Neural cell (in vitro differentiated cells): ENCODE results near the gene FBLN5. TPM values are rescaled to one million over a fixed set of nuclear protein-coding genes. Genes with fewer than 3 reads are reported as not detected.

Experiments used
- H2AFZ ChIP-seq: fragments of 200-600, 300-800 bp; sonication (generic), shearing (Covaris generic); 2 replicates; pipeline ENCODE4 v1.6.0; 2014; ENCODE audit warnings: low read depth, mild to moderate bottlenecking, antibody characterized with exemption, low read length, moderate library complexity
- H3F3A ChIP-seq: fragments of 200-600 bp; shearing (Covaris generic); 2 replicates; pipeline ENCODE4 v1.6.1; 2016; ENCODE audit warnings: mild to moderate bottlenecking, moderate library complexity, mixed read lengths, antibody characterized with exemption, low read length; ENCODE audit not compliant: insufficient read depth, poor library complexity, severe bottlenecking
- H3K27ac ChIP-seq: fragments of 200-600, 300-800 bp; sonication (generic), shearing (Covaris generic); 2 replicates; pipeline ENCODE4 v1.5.1; 2014; ENCODE audit warnings: mild to moderate bottlenecking, low read length, moderate library complexity
- H3K27me3 ChIP-seq: fragments of 300-800, 200-600 bp; sonication (generic), shearing (Covaris generic); 2 replicates; pipeline ENCODE4 v1.6.0; 2014; ENCODE audit warnings: mild to moderate bottlenecking, low read depth, low read length, moderate library complexity; ENCODE audit not compliant: insufficient read depth
- H3K36me3 ChIP-seq: fragments of 300-800, 200-600 bp; sonication (generic), shearing (Covaris generic); 2 replicates; pipeline ENCODE4 v1.5.1; 2014; ENCODE audit warnings: mild to moderate bottlenecking, antibody characterized with exemption, low read length, moderate library complexity; ENCODE audit not compliant: insufficient read depth
- H3K4me2 ChIP-seq: fragments of 300-800, 200-600 bp; sonication (generic), shearing (Covaris generic); 2 replicates; pipeline ENCODE4 v1.6.0; 2014; ENCODE audit warnings: mild to moderate bottlenecking, low read length
- H3K4me3 ChIP-seq: fragments of 300-800, 200-600 bp; sonication (generic), shearing (Covaris generic); 2 replicates; pipeline ENCODE4 v1.5.1; 2014; ENCODE audit warnings: mild to moderate bottlenecking, low read length, moderate library complexity
- H3K79me2 ChIP-seq: fragments of 200-600 bp; shearing (Covaris generic); replicated peaks from 2 replicates; pipeline ENCODE4 v1.6.0; 2014; ENCODE audit warnings: mild to moderate bottlenecking, low read length, moderate library complexity; ENCODE audit not compliant: insufficient read depth
- H3K9ac ChIP-seq: fragments of 300-800, 200-600 bp; sonication (generic), shearing (Covaris generic); 2 replicates; pipeline ENCODE4 v1.6.1; 2016; ENCODE audit warnings: mild to moderate bottlenecking, low read length, mixed read lengths
- H3K9me2 ChIP-seq: fragments of 200-600 bp; shearing (Covaris generic); 2 replicates; pipeline ENCODE4 v1.6.1; 2016; ENCODE audit warnings: mild to moderate bottlenecking, low read length, mixed read lengths; ENCODE audit not compliant: insufficient read depth
- H3K9me3 ChIP-seq: fragments of 200-600, 300-800 bp; sonication (generic), shearing (Covaris generic); 2 replicates; pipeline ENCODE4 v1.6.1; 2016; ENCODE audit warnings: mild to moderate bottlenecking, mixed run types, low read length, moderate library complexity, mixed read lengths
- H4K20me1 ChIP-seq: fragments of 200-600 bp; shearing (Covaris generic); 2 replicates; pipeline ENCODE4 v1.6.1; 2016; ENCODE audit warnings: mild to moderate bottlenecking, mixed run types; ENCODE audit not compliant: insufficient read depth
- CTCF ChIP-seq: fragments of 450-650 bp; IDR thresholded peaks from 2 replicates; pipeline ENCODE4 v1.5.1; 2014; ENCODE audit warnings: antibody characterized with exemption, mild to moderate bottlenecking, moderate library complexity; ENCODE audit not compliant: poor library complexity, severe bottlenecking
- EP300 ChIP-seq: fragments of 450-650 bp; conservative IDR thresholded peaks from 2 replicates; pipeline ENCODE4 v1.6.1; 2014; ENCODE audit warnings: antibody characterized with exemption, mild to moderate bottlenecking, moderate library complexity; ENCODE audit not compliant: poor library complexity, severe bottlenecking
- EZH2 ChIP-seq: fragments of 200-600, 300-800 bp; shearing (Covaris generic), sonication (generic); IDR thresholded peaks from 2 replicates; pipeline ENCODE4 v1.6.1; 2014; ENCODE audit warnings: antibody characterized with exemption, low read length, borderline replicate concordance, mild to moderate bottlenecking; ENCODE audit not compliant: insufficient read depth, poor library complexity, severe bottlenecking
- MXI1 ChIP-seq: fragments of 450-650 bp; conservative IDR thresholded peaks from 2 replicates; pipeline ENCODE4 v1.6.1; 2014; ENCODE audit warnings: antibody characterized with exemption, mild to moderate bottlenecking; ENCODE audit not compliant: poor library complexity, severe bottlenecking
- POLR2AphosphoS5 ChIP-seq: IDR thresholded peaks from 2 replicates; pipeline ENCODE4 v1.6.1; 2012
- RAD21 ChIP-seq: fragments of 450-650 bp; conservative IDR thresholded peaks from 2 replicates; pipeline ENCODE4 v1.6.1; 2014; ENCODE audit warnings: antibody characterized with exemption, mild to moderate bottlenecking, moderate library complexity
- REST ChIP-seq: IDR thresholded peaks from 2 replicates; pipeline ENCODE4 v1.6.1; 2012; ENCODE audit warnings: borderline replicate concordance
- SMC3 ChIP-seq: fragments of 450-650 bp; conservative IDR thresholded peaks from 2 replicates; pipeline ENCODE4 v1.6.1; 2014; ENCODE audit warnings: antibody characterized with exemption, mild to moderate bottlenecking, moderate library complexity; ENCODE audit not compliant: poor library complexity
- TAF1 ChIP-seq: IDR thresholded peaks from 2 replicates; pipeline ENCODE4 v1.6.1; 2012; ENCODE audit warnings: low read depth
- polyA plus RNA-seq: library from polyadenylated mRNA; depleted of rRNA; stranded (reverse); fragments of >200 nt; gene quantifications from 2 replicates; pipeline ENCODE4 v1.2.3, GENCODE V29; 2014

Gene FBLN5
- polyA plus RNA-seq, 1 donor from 2014 or later = 1.5 TPM

GRCh38 chr14:91927191-91927590 lies 20.3 kb downstream of the FBLN5 start:
- Histone ChIP-seq H2AFZ (no peak overlapping the region), H3K27ac (no peak overlapping the region), H3F3A (no peaks in the 10 kb centered on the region), H3K36me3 (no peaks in the 10 kb centered on the region), H3K4me2 (no peak overlapping the region), H3K79me2 (no peaks in the 10 kb centered on the region), H3K9ac (no peak overlapping the region), H4K20me1 (no peaks in the 10 kb centered on the region), H3K9me3 (no peaks in the 10 kb centered on the region), H3K4me3 (no peak overlapping the region), H3K27me3 (no peaks in the 10 kb centered on the region), H3K9me2 (no peaks in the 10 kb centered on the region)
- TF ChIP-seq EZH2 (no peak), SMC3 (no peak)

GRCh38 chr14:91926131-91926890 lies 21.2 kb downstream of the FBLN5 start:
- no peak overlapping the region for H3K27ac ChIP-seq
- H3K4me2 ChIP-seq = no peak overlapping the region
- TF ChIP-seq POLR2AphosphoS5 (no peak), EP300 (no peak), RAD21 (no peak), CTCF (no peak), MXI1 (no peak), SMC3 (no peak), EZH2 (no peak), REST (no peak), TAF1 (no peak)
- H2AFZ ChIP-seq = no peak overlapping the region
- no peaks in the 10 kb centered on the region for H3K36me3 ChIP-seq
- no peaks in the 10 kb centered on the region for H3K9me3 ChIP-seq
- H3K9ac ChIP-seq = no peak overlapping the region
- H3K27me3 ChIP-seq = no peaks in the 10 kb centered on the region
- no peaks in the 10 kb centered on the region for H4K20me1 ChIP-seq
- H3F3A ChIP-seq = no peaks in the 10 kb centered on the region
- no peak overlapping the region for H3K4me3 ChIP-seq
- no peaks in the 10 kb centered on the region for H3K9me2 ChIP-seq
- H3K79me2 ChIP-seq = no peaks in the 10 kb centered on the region
